Ascending aorta (tissue), 2 donors: ENCODE data around the gene POGZ. TPM values are rescaled to one million over a fixed set of nuclear protein-coding genes. Genes with fewer than 3 reads are reported as not detected.

Experiments used
- DNase-seq, 2 donors: peaks; one replicate each; pipeline ENCODE4 v3.0.0-alpha.2; 2019; ENCODE audit warnings: low spot score in 2 of 2
- H3K27ac ChIP-seq, 2 donors: fragments of 200-600 bp; sonication (generic); one replicate each; pipeline ENCODE4 v1.5.1; 2016 to 2017; ENCODE audit warnings: mild to moderate bottlenecking in 1 of 2
- H3K27me3 ChIP-seq: fragments of 200-600 bp; sonication (generic); one replicate; pipeline ENCODE4 v1.5.1; 2017
- H3K36me3 ChIP-seq, 2 donors: fragments of 200-600 bp; sonication (generic); one replicate each; pipeline ENCODE4 v1.5.1; 2016
- H3K4me1 ChIP-seq, 2 donors: fragments of 200-600 bp; sonication (generic); one replicate each; pipeline ENCODE4 v1.5.1; 2016 to 2017; ENCODE audit warnings: mild to moderate bottlenecking in 1 of 2
- H3K4me3 ChIP-seq, 2 donors: fragments of 200-600 bp; sonication (generic); one replicate each; pipeline ENCODE4 v1.5.1; 2016 to 2017; ENCODE audit warnings: mild to moderate bottlenecking in 1 of 2
- H3K9me3 ChIP-seq, 2 donors: fragments of 200-600 bp; sonication (generic); one replicate each; pipeline ENCODE4 v1.5.1; 2016
- intact Hi-C: fragments of 100-400 bp; cut with DNase I; formaldehyde crosslinking; loops from one replicate; pipeline ENCODE4 v1.15.1; 2023
- total RNA-seq: library from RNA; depleted of rRNA; stranded (reverse); fragments of >200 nt; gene quantifications from one replicate; pipeline ENCODE4 v1.1.0, GENCODE V29; 2016
- TF ChIP-seq, protein P1 (sequence below), 3 experiments: fragments of 200-600 bp in 2 of 3; fragments of 450-650 bp in 1 of 3; sonication (generic) in 2 of 3; IDR thresholded peaks; one replicate each; pipeline ENCODE4 v1.5.1; 2016 to 2019; ENCODE audit warnings: antibody characterized with exemption in 3 of 3, mild to moderate bottlenecking in 1 of 3, moderate library complexity in 1 of 3

POGZ gene
- total RNA-seq, 1 donor from 2014 or later: 18.1 TPM

DNA sequence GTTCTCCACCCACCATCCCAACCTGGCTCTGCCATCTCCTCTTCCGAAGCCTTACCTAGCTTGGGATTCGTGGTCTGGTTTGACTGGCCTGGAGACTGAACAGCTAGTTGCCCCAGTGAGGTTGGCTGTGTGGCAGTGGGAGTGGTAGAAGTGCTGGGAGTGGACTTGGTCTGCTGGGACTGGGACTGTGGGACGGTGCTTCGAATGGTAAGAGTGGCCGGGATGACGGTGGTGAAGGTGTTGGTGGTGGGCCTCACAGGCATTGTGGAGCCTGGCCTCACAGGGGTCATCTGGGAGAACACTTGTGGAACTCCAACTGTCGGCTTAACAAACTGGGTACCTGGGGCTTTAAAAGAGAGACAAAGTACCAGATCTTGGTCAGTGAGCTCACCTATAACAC lies 31.2 kb downstream of the POGZ start:
- intact Hi-C loops: no loop called here
- no peak overlapping the region for H3K27ac ChIP-seq
- H3K9me3 ChIP-seq: no peaks in the 10 kb centered on the region
- H3K4me3 ChIP-seq: no peak overlapping the region
- H3K27me3 ChIP-seq: no peaks in the 10 kb centered on the region
- H3K36me3 ChIP-seq: peaks cover 56 to 76% of the 10 kb centered on the region in 2 donors
- TF ChIP-seq, protein P1, sequence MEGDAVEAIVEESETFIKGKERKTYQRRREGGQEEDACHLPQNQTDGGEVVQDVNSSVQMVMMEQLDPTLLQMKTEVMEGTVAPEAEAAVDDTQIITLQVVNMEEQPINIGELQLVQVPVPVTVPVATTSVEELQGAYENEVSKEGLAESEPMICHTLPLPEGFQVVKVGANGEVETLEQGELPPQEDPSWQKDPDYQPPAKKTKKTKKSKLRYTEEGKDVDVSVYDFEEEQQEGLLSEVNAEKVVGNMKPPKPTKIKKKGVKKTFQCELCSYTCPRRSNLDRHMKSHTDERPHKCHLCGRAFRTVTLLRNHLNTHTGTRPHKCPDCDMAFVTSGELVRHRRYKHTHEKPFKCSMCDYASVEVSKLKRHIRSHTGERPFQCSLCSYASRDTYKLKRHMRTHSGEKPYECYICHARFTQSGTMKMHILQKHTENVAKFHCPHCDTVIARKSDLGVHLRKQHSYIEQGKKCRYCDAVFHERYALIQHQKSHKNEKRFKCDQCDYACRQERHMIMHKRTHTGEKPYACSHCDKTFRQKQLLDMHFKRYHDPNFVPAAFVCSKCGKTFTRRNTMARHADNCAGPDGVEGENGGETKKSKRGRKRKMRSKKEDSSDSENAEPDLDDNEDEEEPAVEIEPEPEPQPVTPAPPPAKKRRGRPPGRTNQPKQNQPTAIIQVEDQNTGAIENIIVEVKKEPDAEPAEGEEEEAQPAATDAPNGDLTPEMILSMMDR (IDR thresholded peaks at IDR 0.05): no peak
- no peak for DNase-seq
- no peaks in the 10 kb centered on the region for H3K4me1 ChIP-seq

DNA sequence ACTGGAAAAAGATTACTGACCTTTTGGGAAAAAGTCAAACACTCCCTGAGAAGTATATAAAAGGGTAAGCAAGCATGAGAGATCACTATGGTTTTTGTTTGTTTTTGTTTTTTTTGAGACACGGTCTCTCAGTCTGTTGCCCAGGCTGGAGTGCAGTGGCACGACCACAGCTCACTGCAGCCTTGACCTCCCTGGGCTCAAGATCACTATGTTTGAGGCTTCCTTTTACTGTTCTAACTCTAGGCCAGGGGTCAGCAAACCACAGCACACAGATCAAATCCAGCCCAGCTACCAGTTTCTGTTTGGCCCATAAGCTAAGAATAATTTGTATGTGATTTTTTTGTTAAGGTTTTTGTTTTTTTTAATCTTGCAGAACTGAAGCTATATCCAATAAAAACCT lies 34.2 kb downstream of the POGZ start:
- Histone ChIP-seq H3K36me3 (peaks cover 79 to 99% of the 10 kb centered on the region in 2 donors), H3K9me3 (no peaks in the 10 kb centered on the region), H3K27ac (no peak overlapping the region), H3K27me3 (no peaks in the 10 kb centered on the region), H3K4me3 (no peak overlapping the region), H3K4me1 (no peaks in the 10 kb centered on the region)
- intact Hi-C loops: no loop called here
- DNase-seq: no peak
- TF ChIP-seq, protein P1 (IDR thresholded peaks at IDR 0.05): no peak

DNA sequence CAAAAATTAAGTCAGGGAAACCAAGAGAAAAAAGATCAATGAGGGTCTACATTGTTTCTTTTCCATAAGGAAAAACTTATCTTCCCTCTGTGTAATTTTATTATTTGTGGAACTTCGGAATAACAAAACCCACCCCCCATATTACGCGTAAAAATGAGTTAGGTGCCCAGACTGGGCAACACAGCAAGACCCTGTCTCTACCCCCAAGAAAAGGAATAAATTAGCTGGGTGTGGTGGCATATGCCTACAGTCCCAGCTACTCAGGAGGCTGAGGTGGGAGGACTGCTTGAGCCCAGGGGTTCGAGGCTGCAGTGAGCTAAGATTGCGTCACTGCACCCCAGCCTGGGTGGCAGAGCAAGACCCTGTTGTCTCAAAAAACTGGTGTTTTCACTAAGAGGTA lies 39.5 kb downstream of the POGZ start:
- intact Hi-C loops: no loop called here
- Histone ChIP-seq H3K27ac (no peak overlapping the region), H3K36me3 (peaks cover 79 to 80% of the 10 kb centered on the region in 2 donors)

DNA sequence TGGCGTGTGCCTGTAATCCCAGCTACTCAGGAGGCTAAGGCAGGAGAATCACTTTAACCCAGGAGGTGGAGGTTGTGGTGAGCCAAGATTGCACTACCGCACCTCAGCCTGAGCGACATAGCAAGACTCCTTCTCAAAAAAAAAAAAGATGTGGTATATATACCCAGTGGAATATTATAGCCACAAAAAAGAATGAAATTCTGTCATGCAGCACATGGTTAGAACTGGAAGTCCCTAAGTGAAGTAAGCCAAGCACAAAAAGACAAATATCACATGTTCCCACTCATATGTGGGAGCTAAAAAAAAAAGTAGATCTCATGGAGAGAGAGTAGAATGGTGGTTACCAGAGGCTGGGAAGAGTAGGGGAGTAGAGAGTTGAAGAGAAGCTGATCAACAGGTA lies 41.2 kb downstream of the POGZ start:
- intact Hi-C loops: no loop called here
- H3K9me3 ChIP-seq: no peaks in the 10 kb centered on the region
- peaks cover 78% of the 10 kb centered on the region in 2 donors for H3K36me3 ChIP-seq

More for the DNA sequence above, 39.5 kb downstream of the POGZ start:
- no peak overlapping the region for H3K4me3 ChIP-seq
- H3K27me3 ChIP-seq: no peaks in the 10 kb centered on the region
- H3K4me1 ChIP-seq: no peaks in the 10 kb centered on the region
- TF ChIP-seq, protein P1 (IDR thresholded peaks at IDR 0.05): no peak
- no peaks in the 10 kb centered on the region for H3K9me3 ChIP-seq
- DNase-seq: no peak

DNA sequence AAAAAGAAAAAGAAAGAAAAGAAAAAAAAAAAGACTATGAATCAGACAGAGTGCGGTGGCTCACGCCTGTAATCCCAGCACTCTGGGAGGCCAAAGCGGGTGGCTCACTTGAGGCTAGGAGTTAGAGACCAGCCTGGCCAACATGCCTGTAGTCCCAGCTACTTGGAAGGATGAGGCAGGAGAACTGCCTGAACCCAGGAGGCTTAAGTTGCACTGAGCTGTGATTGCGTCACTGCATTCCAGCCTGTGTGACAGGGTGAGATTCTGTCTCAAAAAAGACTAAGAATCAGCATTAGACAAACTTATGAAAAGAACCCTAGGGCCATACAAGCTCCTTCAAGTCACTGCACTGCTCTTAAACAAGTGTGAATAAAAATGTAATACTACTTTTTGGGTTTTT lies 43.1 kb downstream of the POGZ start:
- H3K36me3 ChIP-seq: peaks cover 77 to 78% of the 10 kb centered on the region in 2 donors
- TF ChIP-seq, protein P1 (IDR thresholded peaks at IDR 0.05): no peak
- H3K27me3 ChIP-seq: no peaks in the 10 kb centered on the region
- H3K4me1 ChIP-seq: no peaks in the 10 kb centered on the region
- DNase-seq: no peak
- H3K9me3 ChIP-seq: no peaks in the 10 kb centered on the region
- intact Hi-C loops: no loop called here
- H3K27ac ChIP-seq: no peak overlapping the region
- no peak overlapping the region for H3K4me3 ChIP-seq

More for the DNA sequence above, 41.2 kb downstream of the POGZ start:
- H3K27me3 ChIP-seq: no peaks in the 10 kb centered on the region
- H3K27ac ChIP-seq: no peak overlapping the region
- DNase-seq: no peak
- no peak overlapping the region for H3K4me3 ChIP-seq
- TF ChIP-seq, protein P1 (IDR thresholded peaks at IDR 0.05): no peak
- no peaks in the 10 kb centered on the region for H3K4me1 ChIP-seq

DNA sequence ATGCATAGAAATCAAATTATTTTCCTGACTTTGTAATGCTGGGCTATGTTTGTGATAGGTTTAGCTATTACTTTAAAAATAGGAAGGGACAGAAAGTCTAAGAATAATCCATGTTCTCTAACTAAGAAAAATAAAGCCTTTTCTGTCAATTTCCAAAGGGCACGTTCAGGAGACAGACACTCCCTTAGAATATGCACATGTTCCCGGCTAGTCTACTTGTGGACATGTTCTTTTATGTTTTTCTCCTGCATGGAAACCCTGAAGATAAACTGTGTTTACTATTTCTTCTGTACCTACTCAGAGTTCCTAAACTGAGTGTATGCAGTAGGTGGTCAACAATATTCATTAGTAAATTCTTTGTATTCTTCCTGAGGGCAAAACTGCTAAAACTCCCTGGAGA lies 47.4 kb downstream of the POGZ start:
- no peak overlapping the region for H3K4me3 ChIP-seq
- H3K9me3 ChIP-seq: no peaks in the 10 kb centered on the region
- H3K36me3 ChIP-seq: peaks cover 90 to 94% of the 10 kb centered on the region in 2 donors
- DNase-seq: no peak
- no peaks in the 10 kb centered on the region for H3K27me3 ChIP-seq
- no peak overlapping the region for H3K27ac ChIP-seq
- TF ChIP-seq, protein P1 (IDR thresholded peaks at IDR 0.05): no peak
- H3K4me1 ChIP-seq: no peaks in the 10 kb centered on the region
- intact Hi-C loops: no loop called here
